VCaP (cell line): ENCODE results near the gene CLDN22.

Experiments
- H3K27ac ChIP-seq: fragments of 450-650 bp; 2 replicates; pipeline ENCODE4 v1.5.1; 2017
- TF ChIP-seq, protein P1 (sequence below): fragments of 450-650 bp; conservative IDR thresholded peaks from 2 replicates; pipeline ENCODE4 v1.5.1; 2017; ENCODE audit warnings: mild to moderate bottlenecking, moderate library complexity

CLDN22 gene

DNA sequence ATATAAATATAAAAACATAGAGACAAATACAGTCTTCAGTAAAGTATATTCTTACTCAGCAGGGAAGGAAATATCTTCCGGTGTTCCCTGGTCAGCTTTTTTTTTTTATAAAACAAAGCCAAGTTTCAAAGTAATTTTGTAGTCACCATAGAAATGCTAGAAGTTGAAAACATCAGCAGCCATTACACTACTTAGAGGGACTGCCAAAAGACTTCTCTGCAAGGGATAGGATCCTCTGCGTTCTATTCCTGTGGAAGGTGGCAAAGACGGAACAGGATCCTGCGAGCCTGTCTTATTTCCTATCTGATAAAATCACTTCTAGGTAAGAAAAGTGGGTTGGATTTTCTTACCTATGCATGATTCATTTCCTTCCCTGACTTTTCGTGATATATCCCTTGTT, 19.4 kb downstream of the CLDN22 start:
- TF ChIP-seq, protein P1, sequence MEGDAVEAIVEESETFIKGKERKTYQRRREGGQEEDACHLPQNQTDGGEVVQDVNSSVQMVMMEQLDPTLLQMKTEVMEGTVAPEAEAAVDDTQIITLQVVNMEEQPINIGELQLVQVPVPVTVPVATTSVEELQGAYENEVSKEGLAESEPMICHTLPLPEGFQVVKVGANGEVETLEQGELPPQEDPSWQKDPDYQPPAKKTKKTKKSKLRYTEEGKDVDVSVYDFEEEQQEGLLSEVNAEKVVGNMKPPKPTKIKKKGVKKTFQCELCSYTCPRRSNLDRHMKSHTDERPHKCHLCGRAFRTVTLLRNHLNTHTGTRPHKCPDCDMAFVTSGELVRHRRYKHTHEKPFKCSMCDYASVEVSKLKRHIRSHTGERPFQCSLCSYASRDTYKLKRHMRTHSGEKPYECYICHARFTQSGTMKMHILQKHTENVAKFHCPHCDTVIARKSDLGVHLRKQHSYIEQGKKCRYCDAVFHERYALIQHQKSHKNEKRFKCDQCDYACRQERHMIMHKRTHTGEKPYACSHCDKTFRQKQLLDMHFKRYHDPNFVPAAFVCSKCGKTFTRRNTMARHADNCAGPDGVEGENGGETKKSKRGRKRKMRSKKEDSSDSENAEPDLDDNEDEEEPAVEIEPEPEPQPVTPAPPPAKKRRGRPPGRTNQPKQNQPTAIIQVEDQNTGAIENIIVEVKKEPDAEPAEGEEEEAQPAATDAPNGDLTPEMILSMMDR, result no peak
- no peak overlapping the region for H3K27ac ChIP-seq

DNA sequence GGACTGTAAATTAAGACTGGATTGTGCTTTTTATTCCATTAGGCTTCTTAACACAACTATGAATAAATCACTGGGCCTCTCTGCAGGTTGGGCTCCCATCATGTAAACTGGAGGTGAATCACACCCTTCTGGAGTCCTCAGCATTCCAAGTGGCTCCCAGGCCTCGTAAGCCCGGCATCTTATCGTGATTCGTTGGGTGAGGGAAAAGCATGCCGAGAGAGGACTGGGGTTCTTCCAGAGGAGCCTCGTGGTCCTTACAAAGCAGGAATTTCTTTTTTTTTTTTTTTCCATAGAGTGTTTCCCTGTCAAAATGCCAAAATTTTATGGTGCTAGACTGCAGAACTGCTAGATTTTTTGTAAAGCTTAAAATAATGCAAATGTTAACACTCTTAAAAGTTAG, 20.0 kb downstream of the CLDN22 start:
- TF ChIP-seq, protein P1, result no peak
- no peak overlapping the region for H3K27ac ChIP-seq

DNA sequence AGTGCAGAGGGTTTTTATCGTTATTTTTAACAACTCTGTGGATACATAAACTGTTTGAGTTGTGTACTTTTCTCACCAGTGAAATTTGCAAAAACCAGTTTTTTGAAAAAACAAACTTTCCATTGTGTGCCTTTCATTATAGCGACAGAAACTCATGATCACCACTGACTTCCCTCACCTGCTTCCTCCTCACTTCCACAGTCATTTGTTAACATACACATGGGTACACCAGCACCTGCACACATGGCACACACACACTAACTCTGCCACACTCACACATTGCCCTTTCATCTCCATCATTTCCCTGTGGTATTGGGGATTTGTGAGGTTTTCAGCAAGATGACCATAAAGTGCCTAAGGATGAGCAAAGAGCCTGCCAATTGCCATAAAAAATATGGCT, 20.6 kb downstream of the CLDN22 start:
- H3K27ac ChIP-seq, result no peak overlapping the region
- TF ChIP-seq, protein P1, result no peak

DNA sequence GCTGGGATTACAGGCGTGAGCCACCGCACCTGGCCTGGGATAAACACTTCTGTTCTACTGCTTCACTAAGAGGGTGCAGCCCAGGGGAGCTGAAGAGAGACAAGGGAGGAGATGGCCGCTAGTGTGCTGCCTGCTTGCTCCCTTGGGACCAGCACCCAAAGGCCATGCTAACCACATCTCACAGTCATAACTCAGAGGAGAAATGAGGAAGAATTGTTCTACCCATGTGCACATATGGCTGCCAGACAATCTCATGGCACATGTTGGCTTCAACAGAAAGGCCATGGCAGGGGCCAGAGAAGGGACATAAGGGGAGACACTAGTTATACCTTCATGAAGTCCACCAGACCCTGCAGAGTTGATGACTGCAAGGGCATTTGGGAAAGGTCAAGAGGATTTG, 22.4 kb downstream of the CLDN22 start:
- no peak overlapping the region for H3K27ac ChIP-seq
- TF ChIP-seq, protein P1, result no peak

DNA sequence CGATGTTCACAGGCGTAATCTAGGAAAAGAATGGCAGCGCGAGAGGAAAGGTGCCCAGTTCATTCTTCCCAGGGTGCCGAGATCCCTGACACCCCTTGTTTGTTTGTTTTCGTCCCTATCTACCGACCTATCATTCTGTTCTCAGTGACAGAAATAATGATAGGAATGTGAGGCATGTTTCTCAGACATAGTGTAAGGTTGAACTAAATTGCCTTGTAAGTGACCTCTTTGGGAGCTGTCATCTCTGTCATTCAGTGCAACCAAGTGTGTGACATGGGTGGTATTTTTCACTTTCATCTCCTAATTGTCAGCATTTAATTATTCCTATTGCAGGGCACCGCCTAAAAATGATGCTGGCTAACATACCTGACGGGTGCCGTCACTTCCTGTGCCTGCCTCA, 24.4 kb downstream of the CLDN22 start:
- H3K27ac ChIP-seq, result no peak overlapping the region

DNA sequence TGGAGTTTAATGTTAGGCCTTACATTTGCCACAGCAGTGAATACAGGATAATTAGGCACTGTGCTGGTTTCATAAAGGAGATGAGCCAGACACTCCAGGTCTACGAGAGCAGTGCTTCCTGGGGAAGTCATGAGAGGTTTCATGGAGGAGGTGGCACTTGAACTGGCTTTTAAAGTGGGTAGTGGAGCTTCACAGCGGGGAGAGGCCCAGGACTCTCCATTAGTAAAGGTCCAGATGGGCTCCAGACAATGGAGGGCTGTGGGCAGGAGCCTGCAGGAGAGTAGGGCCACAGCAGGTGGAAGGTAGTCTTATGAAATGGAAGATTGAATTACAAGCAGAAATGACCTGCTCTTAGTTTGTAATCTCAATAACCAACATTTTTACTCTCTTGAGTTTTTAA, 29.0 kb downstream of the CLDN22 start:
- H3K27ac ChIP-seq, result no peak overlapping the region
- TF ChIP-seq, protein P1, result no peak

More for the DNA sequence above, 24.4 kb downstream of the CLDN22 start:
- TF ChIP-seq, protein P1, result no peak

DNA sequence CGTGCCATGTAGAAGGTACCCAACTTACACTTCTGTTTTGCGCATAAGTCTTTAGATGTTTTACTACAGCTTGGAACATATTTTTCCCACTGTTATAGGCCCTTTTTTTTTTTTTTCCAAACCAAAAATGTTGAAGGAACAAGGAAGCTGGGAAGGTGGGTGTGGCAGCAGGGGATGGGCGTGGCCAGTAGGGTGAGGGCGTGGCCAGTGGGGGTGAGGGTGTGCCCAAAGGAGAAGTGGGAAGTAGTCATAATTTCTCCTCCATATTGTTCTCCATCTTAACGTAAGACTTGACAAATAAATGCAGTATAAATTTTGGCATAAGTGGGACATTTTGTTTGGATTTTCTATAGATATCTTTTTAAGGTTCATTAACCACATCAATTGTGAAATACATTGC, 30.4 kb downstream of the CLDN22 start:
- H3K27ac ChIP-seq, result no peak overlapping the region
- TF ChIP-seq, protein P1, result no peak

DNA sequence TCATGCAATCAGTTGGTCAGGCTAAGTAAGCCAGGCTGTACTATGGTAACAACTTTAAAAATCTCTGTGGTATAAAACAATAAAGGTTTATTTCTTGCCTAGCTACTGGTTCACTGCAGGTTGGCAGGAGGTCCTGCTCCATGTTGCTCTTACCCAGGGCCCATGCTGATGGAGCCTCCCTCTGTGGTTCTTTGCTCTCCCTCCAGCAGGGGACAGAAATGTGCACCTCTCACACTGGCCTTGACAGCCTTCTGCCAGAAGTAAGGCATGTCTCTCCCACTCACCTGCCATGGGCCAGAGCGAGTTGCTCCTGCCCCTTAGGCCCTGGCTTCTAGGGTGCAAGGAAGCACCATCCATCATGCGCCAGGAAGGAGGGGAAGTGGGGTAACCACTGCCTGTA, 31.1 kb downstream of the CLDN22 start:
- no peak overlapping the region for H3K27ac ChIP-seq

More for the DNA sequence above, 31.1 kb downstream of the CLDN22 start:
- TF ChIP-seq, protein P1, result no peak
